Spleen (tissue), 11 donors: ENCODE results near the gene FAM47E. TPM values are rescaled to one million over a fixed set of nuclear protein-coding genes. Genes with fewer than 3 reads are reported as not detected.
A peak's percentile ranks its signal among the peaks of the same experiment; 100 is the strongest.

Experiments
- DNase-seq: peaks from one replicate; pipeline ENCODE4 v3.0.0-alpha.2; 2020
- H3K27ac ChIP-seq, 8 donors: fragments of 200-600 bp; sonication (generic) in 7 of 8; 1 replicate in 4 of 8; 2 replicates in 4 of 8; pipeline versions ENCODE4 v1.5.0 to v1.8.0; 2016 to 2021; ENCODE audit warnings: inconsistent platforms in 4 of 8, mild to moderate bottlenecking in 4 of 8, moderate library complexity in 1 of 8
- H3K27me3 ChIP-seq, 7 donors: fragments of 200-600 bp; sonication (generic) in 6 of 7; replicated peaks in 1 of 7; 1 replicate in 4 of 7; 2 replicates in 3 of 7; pipeline versions ENCODE4 v1.5.0 to v1.8.0; 2016 to 2021; ENCODE audit warnings: inconsistent platforms in 3 of 7, mild to moderate bottlenecking in 1 of 7
- H3K36me3 ChIP-seq, 6 donors: fragments of 200-600 bp; sonication (generic) in 5 of 6; 1 replicate in 4 of 6; 2 replicates in 2 of 6; pipeline versions ENCODE4 v1.5.0 to v1.8.0; 2016 to 2021; ENCODE audit warnings: inconsistent platforms in 2 of 6
- H3K4me1 ChIP-seq, 6 donors: fragments of 200-600 bp; sonication (generic) in 5 of 6; 1 replicate in 3 of 6; 2 replicates in 3 of 6; pipeline versions ENCODE4 v1.5.0 to v1.8.0; 2016 to 2021; ENCODE audit warnings: inconsistent platforms in 3 of 6
- H3K4me3 ChIP-seq, 8 donors: fragments of 200-600 bp; sonication (generic) in 7 of 8; 1 replicate in 4 of 8; 2 replicates in 4 of 8; pipeline versions ENCODE4 v1.5.0 to v1.8.0; 2016 to 2021; ENCODE audit warnings: inconsistent platforms in 4 of 8, mild to moderate bottlenecking in 4 of 8, moderate library complexity in 2 of 8
- H3K9me3 ChIP-seq, 8 donors: fragments of 200-600 bp; sonication (generic) in 7 of 8; 1 replicate in 4 of 8; 2 replicates in 4 of 8; pipeline versions ENCODE4 v1.5.0 to v1.8.0; 2016 to 2021; ENCODE audit warnings: inconsistent platforms in 4 of 8
- POLR2A ChIP-seq, 3 donors: fragments of 450-650 bp; IDR thresholded peaks; one replicate each; pipeline ENCODE4 v1.5.1; 2017; ENCODE audit warnings: antibody characterized with exemption in 3 of 3, mild to moderate bottlenecking in 1 of 3
- POLR2AphosphoS5 ChIP-seq, 3 donors: sonication (generic); formaldehyde crosslinking; IDR thresholded peaks; one replicate each; pipeline ENCODE4 v1.5.1; 2017; ENCODE audit warnings: antibody characterized with exemption in 3 of 3
- WGBS, 5 donors: extraction: QIAGEN DNeasy Blood & Tissue Kit in 3 of 5; methylation state at CpG; one replicate each; pipeline versions ENCODE4 v1.1.5 to v1.1.7; 2013 to 2018; 5-methylcytosine and 5-hydroxymethylcytosine counted together
- intact Hi-C: fragments of 100-400 bp; cut with DNase I; formaldehyde crosslinking; loops from one replicate; pipeline ENCODE4 v1.15.0; 2023; ENCODE audit warnings: low total_unique reads
- polyA plus RNA-seq, 3 donors: library from polyadenylated mRNA; stranded (reverse); fragments of 200-250 nt; gene quantifications; one replicate each; pipeline ENCODE4 v1.2.1, GENCODE V29; 2013
- total RNA-seq, 7 donors: library from RNA; depleted of rRNA in 3 of 7; stranded (reverse); fragments of >200 nt in 3 of 7; fragmentation: NEBNext Ultra II Directional in 4 of 7; extraction: Animal tissue kit (Norgen Biotek cat#: 25700) in 4 of 7; gene quantifications; one replicate each; pipeline versions ENCODE4 v1.1.0 to v1.2.1, GENCODE V29; 2016 to 2021
- TF ChIP-seq, protein P1 (sequence below), 11 experiments: fragments of 200-600 bp in 7 of 11; fragments of 450-650 bp in 4 of 11; sonication (generic) in 4 of 11; IDR thresholded peaks in 8 of 11; conservative IDR thresholded peaks in 3 of 11; 1 replicate in 7 of 11; 2 replicates in 4 of 11; pipeline versions ENCODE4 v1.4.0 to v1.8.0; 2016 to 2021; ENCODE audit warnings: antibody characterized with exemption in 11 of 11, inconsistent platforms in 4 of 11, mild to moderate bottlenecking in 1 of 11
- donor health status: healthy with polysubstance abuse.
- donor health status: DM: no; HTN: no; CAD: no; lungs with moderate emphysema.
- donor health status: DM: no; HTN: no; CAD: no.
- donor health status: Bipolar disorder and iron deficiency.
- donor health status: healthy.
- donor health status: DM: no; HTN: no; CAD: no.
- donor health status: DM: yes; HTN: yes; CAD: no.

Gene FAM47E
- total and polyA plus RNA-seq, 10 donors, result 0.66 to 6.2 (median 2.1) TPM

DNA sequence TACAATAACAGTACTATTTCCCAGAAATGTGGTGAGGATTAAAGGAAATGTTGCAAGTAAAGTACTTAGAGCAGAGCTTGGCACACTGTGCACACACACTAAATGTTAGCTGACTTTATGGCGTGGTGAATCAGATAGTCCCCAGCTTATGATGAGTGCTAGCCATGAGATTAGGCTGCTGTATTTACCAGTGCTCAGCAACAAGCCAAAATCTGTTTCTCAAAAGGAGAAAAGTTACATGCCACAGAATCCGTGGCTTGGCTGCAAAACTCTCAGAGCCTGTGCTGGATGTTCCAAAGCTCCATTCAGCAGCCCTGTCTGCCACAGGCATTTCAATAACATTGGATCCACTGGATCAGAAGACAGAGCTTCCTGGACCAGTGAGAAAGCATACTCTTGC, 42.3 kb downstream of the FAM47E start:
- intact Hi-C loops, result no loop called here
- TF ChIP-seq POLR2AphosphoS5 (IDR thresholded peaks at IDR 0.05), result no peak
- TF ChIP-seq, protein P1, sequence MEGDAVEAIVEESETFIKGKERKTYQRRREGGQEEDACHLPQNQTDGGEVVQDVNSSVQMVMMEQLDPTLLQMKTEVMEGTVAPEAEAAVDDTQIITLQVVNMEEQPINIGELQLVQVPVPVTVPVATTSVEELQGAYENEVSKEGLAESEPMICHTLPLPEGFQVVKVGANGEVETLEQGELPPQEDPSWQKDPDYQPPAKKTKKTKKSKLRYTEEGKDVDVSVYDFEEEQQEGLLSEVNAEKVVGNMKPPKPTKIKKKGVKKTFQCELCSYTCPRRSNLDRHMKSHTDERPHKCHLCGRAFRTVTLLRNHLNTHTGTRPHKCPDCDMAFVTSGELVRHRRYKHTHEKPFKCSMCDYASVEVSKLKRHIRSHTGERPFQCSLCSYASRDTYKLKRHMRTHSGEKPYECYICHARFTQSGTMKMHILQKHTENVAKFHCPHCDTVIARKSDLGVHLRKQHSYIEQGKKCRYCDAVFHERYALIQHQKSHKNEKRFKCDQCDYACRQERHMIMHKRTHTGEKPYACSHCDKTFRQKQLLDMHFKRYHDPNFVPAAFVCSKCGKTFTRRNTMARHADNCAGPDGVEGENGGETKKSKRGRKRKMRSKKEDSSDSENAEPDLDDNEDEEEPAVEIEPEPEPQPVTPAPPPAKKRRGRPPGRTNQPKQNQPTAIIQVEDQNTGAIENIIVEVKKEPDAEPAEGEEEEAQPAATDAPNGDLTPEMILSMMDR (IDR thresholded peaks at IDR 0.05 in 8 of 11, conservative IDR thresholded peaks at IDR 0.05 in 3 of 11), result no peak
- TF ChIP-seq POLR2A (IDR thresholded peaks at IDR 0.05), result no peak
- no peaks in the 10 kb centered on the region for H3K4me1 ChIP-seq
- WGBS, 5 donors, result 55 to 82% (median 74%) methylated on average over 2 of the region's 2 CpGs
- H3K27me3 ChIP-seq, result peaks cover 0 to 7% (median 0%) of the 10 kb centered on the region in 7 donors
- no peak overlapping the region for H3K4me3 ChIP-seq
- peaks cover 0 to 26% (median 22%) of the 10 kb centered on the region in 8 donors for H3K9me3 ChIP-seq
- no peak overlapping the region for H3K27ac ChIP-seq
- H3K36me3 ChIP-seq, result no peaks in the 10 kb centered on the region
- DNase-seq, result no peak

DNA sequence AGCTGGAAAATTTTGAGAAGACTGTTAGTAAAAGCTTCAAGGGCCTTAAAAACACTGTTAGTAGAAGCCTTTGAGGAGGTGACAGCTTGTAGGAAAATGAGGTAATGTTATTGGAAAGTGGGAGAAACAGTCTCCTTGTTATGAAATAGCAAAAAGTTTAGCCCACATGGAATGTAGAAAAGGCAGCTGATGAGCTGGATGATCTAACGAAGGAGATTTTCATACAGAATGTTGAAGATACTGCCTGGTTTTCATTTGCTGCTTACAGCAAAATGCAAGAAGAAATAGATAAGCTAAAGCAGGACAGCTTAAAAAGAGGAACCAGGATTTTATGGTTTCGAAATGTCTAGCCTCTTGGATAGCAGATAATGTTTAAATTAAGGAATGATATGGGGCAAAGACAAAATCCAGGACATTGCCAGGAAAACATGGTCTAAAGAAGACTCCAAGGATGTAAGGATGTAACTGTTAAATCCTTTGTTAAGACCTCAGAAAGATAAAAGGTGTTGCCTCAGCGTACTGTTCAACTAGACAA, 44.8 kb downstream of the FAM47E start:
- DNase-seq, result no peak
- TF ChIP-seq, protein P1 (IDR thresholded peaks at IDR 0.05 in 8 of 11, conservative IDR thresholded peaks at IDR 0.05 in 3 of 11), result no peak
- TF ChIP-seq POLR2A (IDR thresholded peaks at IDR 0.05) (no peak), POLR2AphosphoS5 (IDR thresholded peaks at IDR 0.05) (no peak)
- H3K4me1 ChIP-seq, result peaks cover 0 to 18% (median 0%) of the 10 kb centered on the region in 6 donors
- no peaks in the 10 kb centered on the region for H3K36me3 ChIP-seq
- H3K27me3 ChIP-seq, result no peaks in the 10 kb centered on the region
- H3K4me3 ChIP-seq, result no peak overlapping the region
- WGBS, 5 donors, result 72 to 87% (median 76%) methylated on average over 3 of the region's 3 CpGs
- H3K27ac ChIP-seq, result no peak overlapping the region
- H3K9me3 ChIP-seq, result peaks cover 0 to 27% (median 23%) of the 10 kb centered on the region in 8 donors
- intact Hi-C loops, result no loop called here

DNA sequence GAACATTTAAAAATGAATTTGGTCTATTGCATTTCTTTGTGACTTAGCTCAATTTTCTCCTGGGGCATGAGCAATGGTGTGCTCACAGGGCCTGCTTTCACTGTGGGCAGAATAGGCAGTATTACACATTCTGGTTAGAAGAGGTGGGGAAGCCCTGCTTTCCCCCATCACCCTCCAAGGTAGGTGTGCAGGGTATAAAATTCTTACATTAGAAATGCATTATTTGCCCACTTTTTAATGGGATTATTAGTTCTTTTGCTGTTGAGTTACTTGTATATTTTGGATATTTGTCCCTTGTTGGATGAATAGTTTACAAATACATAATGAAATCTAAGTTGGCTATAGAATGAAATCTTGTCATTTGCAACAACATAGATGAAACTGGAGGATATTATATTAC, 46.7 kb downstream of the FAM47E start:
- H3K27ac ChIP-seq, result no peak overlapping the region
- no peaks in the 10 kb centered on the region for H3K36me3 ChIP-seq
- no peaks in the 10 kb centered on the region for H3K27me3 ChIP-seq
- peaks cover 0 to 27% (median 23%) of the 10 kb centered on the region in 8 donors for H3K9me3 ChIP-seq
- H3K4me1 ChIP-seq, result peaks cover 0 to 33% (median 0%) of the 10 kb centered on the region in 6 donors
- no peak overlapping the region for H3K4me3 ChIP-seq
- DNase-seq, result no peak
- intact Hi-C loops, result no loop called here
- TF ChIP-seq POLR2AphosphoS5 (IDR thresholded peaks at IDR 0.05), result no peak

DNA sequence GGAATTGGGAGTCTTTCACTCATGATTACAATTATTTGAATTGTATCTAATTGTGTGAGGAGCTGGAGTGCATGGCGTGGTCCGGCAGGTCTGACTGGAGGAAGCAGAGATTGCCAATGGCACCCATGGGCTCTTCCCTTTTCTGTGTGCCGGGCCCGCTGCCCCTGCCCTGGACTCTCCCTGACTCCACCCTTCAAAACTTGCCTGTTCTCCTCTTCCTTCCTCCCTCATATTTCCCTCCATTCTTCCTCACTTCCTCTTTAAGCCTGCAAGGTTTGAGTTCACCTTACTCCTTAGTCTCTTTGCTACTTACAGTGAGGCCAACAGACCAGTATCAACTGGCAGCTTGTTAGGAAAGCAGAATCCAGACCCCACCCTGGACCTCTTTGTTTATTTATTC, 48.5 kb downstream of the FAM47E start:
- Histone ChIP-seq H3K4me3 (no peak overlapping the region), H3K27me3 (no peaks in the 10 kb centered on the region), H3K27ac (no peak overlapping the region), H3K36me3 (no peaks in the 10 kb centered on the region), H3K4me1 (peaks cover 0 to 50% (median 5%) of the 10 kb centered on the region in 6 donors), H3K9me3 (peaks cover 0 to 27% (median 23%) of the 10 kb centered on the region in 8 donors)
- peak; percentile 74 for DNase-seq
- TF ChIP-seq, protein P1 (IDR thresholded peaks at IDR 0.05 in 8 of 11, conservative IDR thresholded peaks at IDR 0.05 in 3 of 11), result no peak
- TF ChIP-seq POLR2A (IDR thresholded peaks at IDR 0.05) (no peak), POLR2AphosphoS5 (IDR thresholded peaks at IDR 0.05) (no peak)
- 34 to 78% (median 58%) methylated on average over 4 of the region's 4 CpGs for WGBS, 5 donors
- intact Hi-C loops, result no loop called here
